ENCODE results near the gene ANKS4B. TPM values are rescaled to one million over a fixed set of nuclear protein-coding genes. Genes with fewer than 3 reads are reported as not detected.

ANKS4B gene
- total RNA-seq, 1 experiment from 2014 or later, result 0.09 TPM

GRCh38 chr16:21208446-21209230 is 24.9 kb upstream of the ANKS4B start:
- Histone ChIP-seq H3K18ac (ENCODE audit: insufficient read length, low read depth, low read length) (no peak overlapping the region), H4K20me1 (ENCODE audit: control insufficient read depth, insufficient read depth, insufficient read length) (no peaks in the 10 kb centered on the region), H3K79me1 (ENCODE audit: insufficient read depth, low read depth, low read length, poor library complexity, severe bottlenecking) (no peaks in the 10 kb centered on the region), H3K4me1 (ENCODE audit: insufficient read depth, low read length) (no peaks in the 10 kb centered on the region), H4K8ac (replicated peaks; ENCODE audit: insufficient read length, low read depth, low read length) (no peak overlapping the region), H2BK120ac (ENCODE audit: low read depth, low read length, poor library complexity, severe bottlenecking) (no peak overlapping the region), H3K9me3 (ENCODE audit: control insufficient read depth, low read depth, low read length) (no peaks in the 10 kb centered on the region), H2AFZ (ENCODE audit: low read length) (no peak overlapping the region), H3K4me2 (ENCODE audit: insufficient read depth, insufficient read length, low read length) (no peak overlapping the region), H3K23me2 (ENCODE audit: insufficient read length, low read depth, low read length, poor library complexity, severe bottlenecking) (no peaks in the 10 kb centered on the region), H3K4ac (ENCODE audit: low read depth, low read length) (no peak overlapping the region), H3T11ph (ENCODE audit: low read length) (no peak overlapping the region), H4K91ac (ENCODE audit: insufficient read length, low read depth, low read length) (no peak overlapping the region), H3K9ac (ENCODE audit: extremely low read depth, insufficient read length, low read length) (no peak overlapping the region), H4K5ac (ENCODE audit: insufficient read length, low read depth, low read length) (no peak overlapping the region), H2BK20ac (ENCODE audit: low read depth, low read length, poor library complexity, severe bottlenecking) (no peak overlapping the region), H3K79me2 (ENCODE audit: insufficient read depth, low read length) (no peaks in the 10 kb centered on the region), H3K14ac (ENCODE audit: insufficient read depth, low read length) (no peak overlapping the region), H2BK12ac (ENCODE audit: insufficient read length, low read depth, low read length) (no peak overlapping the region), H3K27me3 (ENCODE audit: insufficient read depth, low read length) (no peaks in the 10 kb centered on the region), H2AK5ac (ENCODE audit: insufficient read length, low read length) (no peak overlapping the region), H2BK5ac (ENCODE audit: insufficient read length, low read length) (no peak overlapping the region), H3K56ac (ENCODE audit: insufficient read length, low read depth, low read length) (no peak overlapping the region), H2BK15ac (ENCODE audit: low read depth, low read length) (no peak overlapping the region), H3K23ac (ENCODE audit: insufficient read length, low read depth, low read length) (no peak overlapping the region), H3K27ac (ENCODE audit: insufficient read length, low read depth, low read length) (no peak overlapping the region)
- Mint-ChIP-seq H3K4me3 (no peak overlapping the region), H3K27ac (no peak overlapping the region), H3K9me3 (no peaks in the 10 kb centered on the region), H3K4me1 (peaks cover under 1 to 4% of the 10 kb centered on the region in 2 experiments; a peak in 2 of 4 replicates), H3K36me3 (ENCODE audit: insufficient read depth in 1 of 3, low read depth in 3 of 3) (no peaks in the 10 kb centered on the region), H3K27me3 (ENCODE audit: low read depth) (peaks cover 13% of the 10 kb centered on the region)
- DNase-seq, result no peak
- WGBS (ENCODE audit: extremely low coverage, insufficient read length, low lambda C conversion rate), result no CpG with 5 or more reads among the region's 2 CpGs
- TF ChIP-seq CTCF (conservative IDR thresholded peaks at IDR 0.05), result no peak
